ENCODE data around the gene SNX24. TPM values are rescaled to one million over a fixed set of nuclear protein-coding genes. Genes with fewer than 3 reads are reported as not detected.

The SNX24 gene
- total RNA-seq, 1 donor from 2014 or later, result 14.0 TPM

DNA sequence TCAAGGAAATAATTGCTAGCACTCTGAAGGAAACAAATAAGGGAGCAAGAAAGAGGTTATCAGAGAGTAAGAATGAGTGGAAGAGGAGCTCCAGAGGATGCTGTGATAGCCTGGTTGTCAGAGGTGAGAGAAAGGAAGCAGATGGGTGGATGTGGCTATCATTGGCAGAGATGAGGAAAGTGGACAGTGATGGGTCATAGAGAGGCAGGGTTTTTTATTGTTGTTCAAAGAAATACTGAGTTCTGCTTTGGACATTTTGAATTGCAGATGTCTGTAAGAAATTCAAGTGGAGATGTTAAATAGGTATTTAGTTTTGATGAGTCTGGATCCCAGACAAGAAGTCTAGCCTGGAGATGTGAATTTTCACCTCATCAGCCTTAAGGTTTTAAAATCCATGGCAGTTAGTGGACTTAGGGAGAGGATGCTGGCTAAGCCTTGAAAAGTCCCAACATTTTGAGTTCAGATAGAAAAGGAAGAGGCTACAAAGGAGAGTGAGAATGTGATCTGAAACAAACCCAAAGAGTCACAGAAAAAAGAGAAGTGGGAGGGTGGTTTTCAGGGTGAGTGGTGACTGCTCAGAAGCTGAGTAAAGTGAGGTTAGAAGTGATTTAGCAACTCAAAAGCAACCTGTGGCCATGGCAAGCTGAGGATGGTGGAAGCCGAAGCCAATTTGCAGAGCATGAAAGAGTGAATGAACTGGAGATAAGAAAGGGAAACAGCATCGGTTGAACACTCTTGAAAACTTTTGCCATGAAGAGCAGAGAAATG, 140.7 kb downstream of the SNX24 start:
- intact Hi-C loops (cut with DNase I), result no loop called here
- no peak for DNase-seq (ENCODE audit: low spot score)

DNA sequence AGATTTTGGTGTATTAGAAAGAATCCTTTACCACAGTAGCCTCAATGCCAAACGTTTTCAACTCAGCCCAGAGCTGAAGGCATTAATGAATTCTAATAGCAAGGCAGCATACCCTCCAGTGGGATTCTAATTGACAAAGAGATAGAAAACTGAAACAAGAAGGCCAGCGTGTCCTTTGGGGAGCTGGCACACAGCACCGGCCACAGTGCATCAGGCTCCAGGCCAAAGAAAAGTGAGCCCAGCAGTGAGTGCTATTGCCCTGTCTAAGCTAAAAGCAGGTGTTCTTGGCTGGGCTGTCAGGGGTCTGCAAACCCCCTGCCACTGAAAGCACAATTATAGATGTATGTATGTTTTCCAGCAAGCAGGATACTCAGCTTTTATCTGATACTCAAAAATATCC, 150.7 kb downstream of the SNX24 start:
- intact Hi-C loops (cut with DNase I), result no loop called here
- no peak for DNase-seq (ENCODE audit: low spot score)

DNA sequence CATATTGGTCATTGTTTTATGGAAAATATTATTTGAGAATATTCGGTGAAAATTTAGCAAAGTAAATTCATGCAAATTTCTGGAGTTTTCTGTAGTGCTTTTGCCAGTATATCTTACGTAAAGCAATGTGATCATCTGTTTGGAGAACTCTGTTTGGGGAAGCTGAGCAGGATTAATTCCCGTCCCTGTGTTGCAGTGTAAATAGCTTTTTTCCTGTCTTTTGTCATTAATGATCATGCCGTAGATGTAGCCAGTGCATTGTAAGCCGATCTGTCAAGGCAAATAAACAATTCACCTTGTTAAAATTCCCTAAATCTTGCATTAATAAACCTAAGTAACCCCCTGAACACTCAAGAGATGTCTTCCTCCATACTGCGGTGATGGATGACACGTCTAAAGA, 151.9 kb downstream of the SNX24 start:
- intact Hi-C loops (cut with DNase I), result no loop called here
- no peak for DNase-seq (ENCODE audit: low spot score)

- DNase-seq (ENCODE audit: low spot score), result no peak
- intact Hi-C loops (cut with DNase I), result no loop called here
Observed at GRCh38 chr5:122999947-123000563, 154.6 kb downstream of the SNX24 start.

- no peak for DNase-seq (ENCODE audit: low spot score)
- intact Hi-C loops (cut with DNase I), result no loop called here
Observed at GRCh38 chr5:123000731-123001130, 155.3 kb downstream of the SNX24 start.

- intact Hi-C loops (cut with DNase I), result no loop called here
- no peak for DNase-seq (ENCODE audit: low spot score)
Observed at GRCh38 chr5:123001808-123002207, 156.4 kb downstream of the SNX24 start.

GRCh38 chr5:123007182-123007581, 161.8 kb downstream of the SNX24 start:
- intact Hi-C loops (cut with DNase I), result no loop called here
- DNase-seq (ENCODE audit: low spot score), result no peak

GRCh38 chr5:123007754-123008153, 162.3 kb downstream of the SNX24 start:
- DNase-seq (ENCODE audit: low spot score), result no peak
- intact Hi-C loops (cut with DNase I), result no loop called here

GRCh38 chr5:123012321-123012720, 166.9 kb downstream of the SNX24 start:
- intact Hi-C loops (cut with DNase I), result no loop called here
- no peak for DNase-seq (ENCODE audit: low spot score)

DNA sequence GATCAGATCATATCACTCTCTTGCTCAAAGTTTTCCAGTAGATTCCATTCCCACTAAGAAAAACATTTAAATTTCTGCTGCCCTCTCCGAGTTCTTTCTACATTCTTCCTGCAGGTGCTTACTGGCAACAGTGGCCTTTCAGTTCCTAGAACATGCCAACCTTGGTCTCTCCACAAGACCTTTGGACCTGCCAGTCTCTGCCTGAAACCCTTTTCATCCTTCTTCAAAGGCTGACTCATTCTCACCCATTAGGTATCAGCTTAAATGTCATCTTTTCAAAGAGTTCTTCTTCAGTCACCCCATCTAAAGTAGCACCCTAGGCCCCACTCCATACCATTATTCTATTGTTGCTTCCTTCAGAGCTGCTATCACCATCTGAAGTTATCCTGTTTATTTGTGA, 169.3 kb downstream of the SNX24 start:
- intact Hi-C loops (cut with DNase I), result no loop called here
- no peak for DNase-seq (ENCODE audit: low spot score)

- no peak for DNase-seq (ENCODE audit: low spot score)
- intact Hi-C loops (cut with DNase I), result no loop called here
Observed at GRCh38 chr5:123028222-123028621, 182.8 kb downstream of the SNX24 start.

- no peak for DNase-seq (ENCODE audit: low spot score)
- intact Hi-C loops (cut with DNase I), result loop anchor here (5.0 to 10.0 kb wide), 2 partner anchors 66 to 312 kb away; no protein-coding TSS in a partner anchor
Observed at GRCh38 chr5:123033157-123033671, 187.8 kb downstream of the SNX24 start.

GRCh38 chr5:123035360-123035917, 190.0 kb downstream of the SNX24 start:
- intact Hi-C loops (cut with DNase I), result loop anchor here (5.0 to 10.0 kb wide), 2 partner anchors 57 to 309 kb away; no protein-coding TSS in a partner anchor
- DNase-seq (ENCODE audit: low spot score), result no peak

- DNase-seq (ENCODE audit: low spot score), result peak; percentile 88
- intact Hi-C loops (cut with DNase I), result loop anchor here (2.0 to 10.0 kb wide), 3 partner anchors 56 to 309 kb away; partner anchors contain the start of gene SNX24
Observed at GRCh38 chr5:123035918-123036390, 190.5 kb downstream of the SNX24 start.

- peak; percentile 93 for DNase-seq (ENCODE audit: low spot score)
- intact Hi-C loops (cut with DNase I), result loop anchor here (2.0 to 10.0 kb wide), 3 partner anchors 56 to 308 kb away; partner anchors contain the start of gene SNX24
Observed at GRCh38 chr5:123036391-123037103, 191.1 kb downstream of the SNX24 start, which contains the start of gene PPIC. PPIC (minus strand) TSS chr5:123036725; CDS start chr5:123036625, 100 bp downstream.

GRCh38 chr5:123037104-123037418, 191.6 kb downstream of the SNX24 start:
- no peak for DNase-seq (ENCODE audit: low spot score)
- intact Hi-C loops (cut with DNase I), result loop anchor here (2.0 to 10.0 kb wide), 3 partner anchors 55 to 308 kb away; partner anchors contain the start of gene SNX24

GRCh38 chr5:123039673-123040072, 194.3 kb downstream of the SNX24 start:
- intact Hi-C loops (cut with DNase I), result loop anchor here (5.0 to 10.0 kb wide), 2 partner anchors 53 to 305 kb away; no protein-coding TSS in a partner anchor
- no peak for DNase-seq (ENCODE audit: low spot score)

DNA sequence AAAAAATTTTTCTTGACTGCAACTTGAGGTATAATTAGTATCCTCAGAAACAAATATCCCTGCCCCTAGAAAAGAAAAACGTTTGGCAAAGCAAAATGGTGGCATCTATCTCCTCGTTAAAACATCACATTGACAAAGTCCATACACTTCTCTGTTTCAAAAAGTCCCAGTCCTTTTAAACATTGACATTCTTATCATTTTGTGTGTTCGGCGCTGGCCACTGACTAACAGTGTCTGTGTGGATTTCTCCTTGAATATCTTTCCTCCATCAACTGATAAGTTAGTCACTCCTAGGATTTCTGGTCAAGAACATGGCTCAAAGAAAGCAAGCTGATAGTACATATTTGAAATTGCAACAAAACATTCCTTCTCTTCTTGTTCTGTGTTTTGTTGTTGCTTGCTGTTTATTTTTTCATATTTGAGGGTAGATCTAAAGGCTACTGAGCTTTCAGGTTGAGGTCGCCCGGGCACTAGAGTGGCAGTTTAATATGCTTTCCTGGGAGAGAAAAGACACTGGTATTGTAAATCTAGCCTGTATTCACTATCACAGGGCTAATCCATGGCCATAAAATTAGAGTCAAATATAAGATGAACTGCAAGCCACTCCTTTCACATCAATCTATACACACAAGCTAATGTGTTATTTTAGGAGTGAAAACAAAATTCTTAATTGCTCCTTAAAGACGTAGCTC, 199.7 kb downstream of the SNX24 start:
- intact Hi-C loops (cut with DNase I), result no loop called here
- no peak for DNase-seq (ENCODE audit: low spot score)

- DNase-seq (ENCODE audit: low spot score), result no peak
- intact Hi-C loops (cut with DNase I), result no loop called here
Observed at GRCh38 chr5:123046222-123046621, 200.8 kb downstream of the SNX24 start.

Data from cardiac septum (tissue), 1 donor.